ENCODE measurements around the gene TENT5C. TPM values are rescaled to one million over a fixed set of nuclear protein-coding genes. Genes with fewer than 3 reads are reported as not detected.

Gene TENT5C
- total and polyA plus RNA-seq, 9 of the 15 experiments (the other 6 are each of a cell fraction or from before 2014, with no cell fraction given), result 1.8 to 7.7 (median 4.0) TPM

DNA sequence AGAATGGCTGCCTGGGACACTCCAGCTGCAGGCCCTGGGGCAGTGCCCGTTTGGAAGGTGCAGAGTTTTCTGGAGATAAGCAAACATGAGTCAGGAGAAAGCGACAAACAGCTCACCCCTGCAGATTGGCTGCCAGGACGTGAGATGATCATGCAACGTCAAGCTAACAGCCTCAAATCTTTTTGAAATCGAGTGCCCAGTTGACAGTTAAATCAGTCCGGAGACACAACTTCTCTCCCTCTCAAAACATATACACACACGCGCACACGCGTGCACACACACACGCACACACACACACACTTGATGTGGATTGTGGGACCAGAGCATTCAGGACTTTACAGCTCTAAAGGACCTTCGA, 49.4 kb downstream of the TENT5C start (continued):
- TF ChIP-seq NCOA2 (IDR thresholded peaks at IDR 0.05; ENCODE audit: partially characterized antibody in 2 of 2) (no peak), ATF1 (CRISPR knock-in tag; IDR thresholded peaks at IDR 0.05) (no peak), ATF1 (tag; IDR thresholded peaks at IDR 0.05) (peak; percentile 80), CAMTA2 (CRISPR knock-in tag; conservative IDR thresholded peaks at IDR 0.05) (no peak), HDAC3 (IDR thresholded peaks at IDR 0.05; ENCODE audit: borderline replicate concordance, partially characterized antibody) (no peak), CC2D1A (IDR thresholded peaks at IDR 0.05) (peak; percentile 17; the same call in 1 of the 2 replicates), ZNF830 (CRISPR knock-in tag; IDR thresholded peaks at IDR 0.05) (no peak), TOE1 (IDR thresholded peaks at IDR 0.05; ENCODE audit: borderline replicate concordance) (peak; percentile 50; the same call in 1 of the 2 replicates), TOE1 (CRISPR knock-in tag; IDR thresholded peaks at IDR 0.05; ENCODE audit: borderline replicate concordance, low read depth) (no peak), SAFB2 (IDR thresholded peaks at IDR 0.05; ENCODE audit: borderline replicate concordance, low read depth, low read length, severe bottlenecking) (no peak), ESRRA (IDR thresholded peaks at IDR 0.05; ENCODE audit: borderline replicate concordance, low read depth) (no peak), HDAC1 (IDR thresholded peaks at IDR 0.05) (peak in 1 of 2 experiments; percentile 66; a peak in 1 of 4 replicates)
- TF ChIP-seq, protein P1, sequence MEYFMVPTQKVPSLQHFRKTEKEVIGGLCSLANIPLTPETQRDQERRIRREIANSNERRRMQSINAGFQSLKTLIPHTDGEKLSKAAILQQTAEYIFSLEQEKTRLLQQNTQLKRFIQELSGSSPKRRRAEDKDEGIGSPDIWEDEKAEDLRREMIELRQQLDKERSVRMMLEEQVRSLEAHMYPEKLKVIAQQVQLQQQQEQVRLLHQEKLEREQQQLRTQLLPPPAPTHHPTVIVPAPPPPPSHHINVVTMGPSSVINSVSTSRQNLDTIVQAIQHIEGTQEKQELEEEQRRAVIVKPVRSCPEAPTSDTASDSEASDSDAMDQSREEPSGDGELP (CRISPR knock-in tag; IDR thresholded peaks at IDR 0.05; ENCODE audit: borderline replicate concordance), result peak; percentile 78; the same call in 1 of the 2 replicates
- TF ChIP-seq, protein P2, sequence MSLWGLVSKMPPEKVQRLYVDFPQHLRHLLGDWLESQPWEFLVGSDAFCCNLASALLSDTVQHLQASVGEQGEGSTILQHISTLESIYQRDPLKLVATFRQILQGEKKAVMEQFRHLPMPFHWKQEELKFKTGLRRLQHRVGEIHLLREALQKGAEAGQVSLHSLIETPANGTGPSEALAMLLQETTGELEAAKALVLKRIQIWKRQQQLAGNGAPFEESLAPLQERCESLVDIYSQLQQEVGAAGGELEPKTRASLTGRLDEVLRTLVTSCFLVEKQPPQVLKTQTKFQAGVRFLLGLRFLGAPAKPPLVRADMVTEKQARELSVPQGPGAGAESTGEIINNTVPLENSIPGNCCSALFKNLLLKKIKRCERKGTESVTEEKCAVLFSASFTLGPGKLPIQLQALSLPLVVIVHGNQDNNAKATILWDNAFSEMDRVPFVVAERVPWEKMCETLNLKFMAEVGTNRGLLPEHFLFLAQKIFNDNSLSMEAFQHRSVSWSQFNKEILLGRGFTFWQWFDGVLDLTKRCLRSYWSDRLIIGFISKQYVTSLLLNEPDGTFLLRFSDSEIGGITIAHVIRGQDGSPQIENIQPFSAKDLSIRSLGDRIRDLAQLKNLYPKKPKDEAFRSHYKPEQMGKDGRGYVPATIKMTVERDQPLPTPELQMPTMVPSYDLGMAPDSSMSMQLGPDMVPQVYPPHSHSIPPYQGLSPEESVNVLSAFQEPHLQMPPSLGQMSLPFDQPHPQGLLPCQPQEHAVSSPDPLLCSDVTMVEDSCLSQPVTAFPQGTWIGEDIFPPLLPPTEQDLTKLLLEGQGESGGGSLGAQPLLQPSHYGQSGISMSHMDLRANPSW (CRISPR knock-in tag; IDR thresholded peaks at IDR 0.05), result no peak
- TF ChIP-seq, protein P3, sequence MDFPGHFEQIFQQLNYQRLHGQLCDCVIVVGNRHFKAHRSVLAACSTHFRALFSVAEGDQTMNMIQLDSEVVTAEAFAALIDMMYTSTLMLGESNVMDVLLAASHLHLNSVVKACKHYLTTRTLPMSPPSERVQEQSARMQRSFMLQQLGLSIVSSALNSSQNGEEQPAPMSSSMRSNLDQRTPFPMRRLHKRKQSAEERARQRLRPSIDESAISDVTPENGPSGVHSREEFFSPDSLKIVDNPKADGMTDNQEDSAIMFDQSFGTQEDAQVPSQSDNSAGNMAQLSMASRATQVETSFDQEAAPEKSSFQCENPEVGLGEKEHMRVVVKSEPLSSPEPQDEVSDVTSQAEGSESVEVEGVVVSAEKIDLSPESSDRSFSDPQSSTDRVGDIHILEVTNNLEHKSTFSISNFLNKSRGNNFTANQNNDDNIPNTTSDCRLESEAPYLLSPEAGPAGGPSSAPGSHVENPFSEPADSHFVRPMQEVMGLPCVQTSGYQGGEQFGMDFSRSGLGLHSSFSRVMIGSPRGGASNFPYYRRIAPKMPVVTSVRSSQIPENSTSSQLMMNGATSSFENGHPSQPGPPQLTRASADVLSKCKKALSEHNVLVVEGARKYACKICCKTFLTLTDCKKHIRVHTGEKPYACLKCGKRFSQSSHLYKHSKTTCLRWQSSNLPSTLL (IDR thresholded peaks at IDR 0.05), result no peak
- TF ChIP-seq, protein P4, sequence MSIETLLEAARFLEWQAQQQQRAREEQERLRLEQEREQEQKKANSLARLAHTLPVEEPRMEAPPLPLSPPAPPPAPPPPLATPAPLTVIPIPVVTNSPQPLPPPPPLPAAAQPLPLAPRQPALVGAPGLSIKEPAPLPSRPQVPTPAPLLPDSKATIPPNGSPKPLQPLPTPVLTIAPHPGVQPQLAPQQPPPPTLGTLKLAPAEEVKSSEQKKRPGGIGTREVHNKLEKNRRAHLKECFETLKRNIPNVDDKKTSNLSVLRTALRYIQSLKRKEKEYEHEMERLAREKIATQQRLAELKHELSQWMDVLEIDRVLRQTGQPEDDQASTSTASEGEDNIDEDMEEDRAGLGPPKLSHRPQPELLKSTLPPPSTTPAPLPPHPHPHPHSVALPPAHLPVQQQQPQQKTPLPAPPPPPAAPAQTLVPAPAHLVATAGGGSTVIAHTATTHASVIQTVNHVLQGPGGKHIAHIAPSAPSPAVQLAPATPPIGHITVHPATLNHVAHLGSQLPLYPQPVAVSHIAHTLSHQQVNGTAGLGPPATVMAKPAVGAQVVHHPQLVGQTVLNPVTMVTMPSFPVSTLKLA (conservative IDR thresholded peaks at IDR 0.05), result 0 out of 4 replicates have a peak, but pooled peaks have one; percentile 15 to 50
- TF ChIP-seq, protein P5, sequence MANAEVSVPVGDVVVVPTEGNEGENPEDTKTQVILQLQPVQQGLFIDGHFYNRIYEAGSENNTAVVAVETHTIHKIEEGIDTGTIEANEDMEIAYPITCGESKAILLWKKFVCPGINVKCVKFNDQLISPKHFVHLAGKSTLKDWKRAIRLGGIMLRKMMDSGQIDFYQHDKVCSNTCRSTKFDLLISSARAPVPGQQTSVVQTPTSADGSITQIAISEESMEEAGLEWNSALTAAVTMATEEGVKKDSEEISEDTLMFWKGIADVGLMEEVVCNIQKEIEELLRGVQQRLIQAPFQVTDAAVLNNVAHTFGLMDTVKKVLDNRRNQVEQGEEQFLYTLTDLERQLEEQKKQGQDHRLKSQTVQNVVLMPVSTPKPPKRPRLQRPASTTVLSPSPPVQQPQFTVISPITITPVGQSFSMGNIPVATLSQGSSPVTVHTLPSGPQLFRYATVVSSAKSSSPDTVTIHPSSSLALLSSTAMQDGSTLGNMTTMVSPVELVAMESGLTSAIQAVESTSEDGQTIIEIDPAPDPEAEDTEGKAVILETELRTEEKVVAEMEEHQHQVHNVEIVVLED (CRISPR knock-in tag; IDR thresholded peaks at IDR 0.05), result peak; percentile 54; the same call in 1 of the 2 replicates
- TF ChIP-seq, protein P6, sequence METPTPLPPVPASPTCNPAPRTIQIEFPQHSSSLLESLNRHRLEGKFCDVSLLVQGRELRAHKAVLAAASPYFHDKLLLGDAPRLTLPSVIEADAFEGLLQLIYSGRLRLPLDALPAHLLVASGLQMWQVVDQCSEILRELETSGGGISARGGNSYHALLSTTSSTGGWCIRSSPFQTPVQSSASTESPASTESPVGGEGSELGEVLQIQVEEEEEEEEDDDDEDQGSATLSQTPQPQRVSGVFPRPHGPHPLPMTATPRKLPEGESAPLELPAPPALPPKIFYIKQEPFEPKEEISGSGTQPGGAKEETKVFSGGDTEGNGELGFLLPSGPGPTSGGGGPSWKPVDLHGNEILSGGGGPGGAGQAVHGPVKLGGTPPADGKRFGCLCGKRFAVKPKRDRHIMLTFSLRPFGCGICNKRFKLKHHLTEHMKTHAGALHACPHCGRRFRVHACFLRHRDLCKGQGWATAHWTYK (CRISPR knock-in tag; IDR thresholded peaks at IDR 0.05), result peak; percentile 81

All from K562 (cell line).